Keratinocyte (primary cell): Measurements from ENCODE around the gene BICRAL. TPM values are rescaled to one million over a fixed set of nuclear protein-coding genes. Genes with fewer than 3 reads are reported as not detected.

ENCODE experiments used
- DNase-seq: peaks from one replicate; pipeline ENCODE4 v3.0.0-alpha.2; 2011; ENCODE audit warnings: low read depth, missing footprints, low spot score
- FAIRE-seq: peaks from 2 replicates; lab custom pipeline; 2011; peaks lifted over from hg19 to GRCh38; lab: Jason Lieb, UNC
- H2AFZ ChIP-seq: 2 replicates; pipeline ENCODE4 v1.6.0; 2012; ENCODE audit warnings: low read length, control low read depth, inconsistent platforms; ENCODE audit not compliant: control insufficient read depth
- H3K27ac ChIP-seq: 2 replicates; pipeline ENCODE4 v1.5.1; 2011; ENCODE audit warnings: low read length; ENCODE audit not compliant: control insufficient read depth, insufficient read depth
- H3K27me3 ChIP-seq: 3 replicates; pipeline ENCODE4 v1.6.0; 2011; ENCODE audit warnings: low read length; ENCODE audit not compliant: control insufficient read depth, insufficient read depth; ENCODE audit errors: extremely low read depth
- H3K36me3 ChIP-seq, 2 experiments: 2 replicates in 1 of 2; 3 replicates in 1 of 2; pipeline ENCODE4 v1.5.1; 2011; ENCODE audit warnings: low read length in 2 of 2, mild to moderate bottlenecking in 1 of 2; ENCODE audit not compliant: control insufficient read depth in 2 of 2, insufficient read depth in 2 of 2; ENCODE audit errors: extremely low read depth in 1 of 2
- H3K4me1 ChIP-seq: 3 replicates; pipeline ENCODE4 v1.5.1; 2011; ENCODE audit warnings: low read length; ENCODE audit not compliant: control insufficient read depth, insufficient read depth; ENCODE audit errors: extremely low read depth
- H3K4me2 ChIP-seq: 3 replicates; pipeline ENCODE4 v1.6.0; 2011; ENCODE audit warnings: low read depth, low read length; ENCODE audit not compliant: control insufficient read depth, insufficient read depth; ENCODE audit errors: extremely low read depth
- H3K4me3 ChIP-seq, 3 experiments: fragments of 200-600 bp in 1 of 3; sonication (generic) in 1 of 3; 2 replicates in 2 of 3; 3 replicates in 1 of 3; pipeline ENCODE4 v1.5.1; 2011 to 2016; ENCODE audit warnings: low read length in 3 of 3, mild to moderate bottlenecking in 3 of 3, control low read depth in 2 of 3, inconsistent platforms in 1 of 3, low read depth in 1 of 3, mixed read lengths in 1 of 3, mixed run types in 1 of 3, moderate library complexity in 1 of 3; ENCODE audit not compliant: control insufficient read depth in 2 of 3, insufficient read depth in 2 of 3; ENCODE audit errors: extremely low read depth in 1 of 3
- H3K79me2 ChIP-seq: 2 replicates; pipeline ENCODE4 v1.6.0; 2012; ENCODE audit warnings: low read length; ENCODE audit not compliant: control insufficient read depth, insufficient read depth
- H3K9ac ChIP-seq: 3 replicates; pipeline ENCODE4 v1.6.0; 2011; ENCODE audit warnings: low read length; ENCODE audit not compliant: control insufficient read depth, insufficient read depth; ENCODE audit errors: extremely low read depth
- H3K9me1 ChIP-seq: 3 replicates; pipeline ENCODE4 v1.6.0; 2011; ENCODE audit warnings: low read length; ENCODE audit not compliant: control insufficient read depth, insufficient read depth; ENCODE audit errors: extremely low read depth
- H3K9me3 ChIP-seq: 2 replicates; pipeline ENCODE4 v1.5.1; 2012; ENCODE audit warnings: low read depth, low read length; ENCODE audit not compliant: control insufficient read depth
- H4K20me1 ChIP-seq: 3 replicates; pipeline ENCODE4 v1.6.0; 2011; ENCODE audit warnings: low read length; ENCODE audit not compliant: control insufficient read depth, insufficient read depth; ENCODE audit errors: extremely low read depth
- CTCF ChIP-seq, 3 experiments: IDR thresholded peaks in 1 of 3; conservative IDR thresholded peaks in 1 of 3; optimal IDR thresholded peaks in 1 of 3; 2 replicates in 2 of 3; 3 replicates in 1 of 3; pipeline versions ENCODE3 to v1.5.1; 2011; ENCODE audit warnings: low read length in 3 of 3, mild to moderate bottlenecking in 3 of 3, moderate library complexity in 2 of 3, control low read depth in 1 of 3, inconsistent platforms in 1 of 3; ENCODE audit not compliant: insufficient read depth in 2 of 3; ENCODE audit errors: extremely low read depth in 1 of 3
- EZH2 ChIP-seq: IDR thresholded peaks from one replicate; pipeline ENCODE4 v1.6.1; 2012; ENCODE audit warnings: inconsistent platforms, mild to moderate bottlenecking, low read length, moderate library complexity
- dilution Hi-C: fragments of 300-500 bp; cut with MboI; formaldehyde crosslinking; loops from one replicate; pipeline ENCODE4 v1.7.0; 2020; ENCODE audit warnings: low sequenced_read_pairs; ENCODE audit not compliant: extremely low pct_ligation_motif_present
- polyA plus RNA-seq, 5 experiments: library from polyadenylated mRNA; depleted of rRNA in 3 of 5; stranded (reverse) in 3 of 5; stranded (forward) in 1 of 5; unstranded in 1 of 5; fragments of >200 nt; gene quantifications; 1 replicate in 1 of 5; 2 replicates in 3 of 5; 3 replicates in 1 of 5; pipeline versions ENCODE4 v1.2.1 to v1.2.3, GENCODE V29; 2011 to 2012; ENCODE audit warnings: missing spikeins in 2 of 5, low read depth in 1 of 5, low replicate concordance in 1 of 5

Gene BICRAL
- polyA plus RNA-seq, 1 donor (not counting 4 experiments of a cell fraction or from before 2014, with no cell fraction given) = 5.0 TPM

- no peaks in the 10 kb centered on the region for H3K4me1 ChIP-seq
- H4K20me1 ChIP-seq = no peaks in the 10 kb centered on the region
- TF ChIP-seq EZH2 (no peak), CTCF (optimal IDR thresholded peaks at IDR 0.05 in 1 of 3, IDR thresholded peaks at IDR 0.05 in 1 of 3, conservative IDR thresholded peaks at IDR 0.05 in 1 of 3; ENCODE audit: extremely low read depth in 1 of 3, insufficient read depth in 2 of 3, low read length in 3 of 3) (no peak)
- no peak overlapping the region for H2AFZ ChIP-seq
- no peaks in the 10 kb centered on the region for H3K79me2 ChIP-seq
- no peak overlapping the region for H3K4me2 ChIP-seq
- no peak overlapping the region for H3K4me3 ChIP-seq
- H3K27me3 ChIP-seq = no peaks in the 10 kb centered on the region
- no peak for DNase-seq
- H3K9ac ChIP-seq = no peak overlapping the region
- peaks cover 0 to 2% of the 10 kb centered on the region in 2 experiments for H3K36me3 ChIP-seq
- H3K9me3 ChIP-seq = no peaks in the 10 kb centered on the region
- H3K9me1 ChIP-seq = no peaks in the 10 kb centered on the region
- dilution Hi-C loops = no loop called here
- H3K27ac ChIP-seq = no peak overlapping the region
- no peak for FAIRE-seq
Measured at GRCh38 chr6:42818416-42818815, 36.6 kb downstream of the BICRAL start.

- DNase-seq = no peak
- H3K27ac ChIP-seq = no peak overlapping the region
- no peaks in the 10 kb centered on the region for H3K4me1 ChIP-seq
- no peaks in the 10 kb centered on the region for H3K79me2 ChIP-seq
- H3K9me1 ChIP-seq = no peaks in the 10 kb centered on the region
- H4K20me1 ChIP-seq = no peaks in the 10 kb centered on the region
- H3K9ac ChIP-seq = no peak overlapping the region
- H3K27me3 ChIP-seq = no peaks in the 10 kb centered on the region
- H3K9me3 ChIP-seq = no peaks in the 10 kb centered on the region
- TF ChIP-seq CTCF (optimal IDR thresholded peaks at IDR 0.05 in 1 of 3, IDR thresholded peaks at IDR 0.05 in 1 of 3, conservative IDR thresholded peaks at IDR 0.05 in 1 of 3; ENCODE audit: extremely low read depth in 1 of 3, insufficient read depth in 2 of 3, low read length in 3 of 3) (no peak), EZH2 (no peak)
- no peak overlapping the region for H3K4me2 ChIP-seq
- no peak for FAIRE-seq
- no peak overlapping the region for H3K4me3 ChIP-seq
- H3K36me3 ChIP-seq = peaks cover 0 to 2% of the 10 kb centered on the region in 2 experiments
- dilution Hi-C loops = no loop called here
- H2AFZ ChIP-seq = no peak overlapping the region
Measured at GRCh38 chr6:42818878-42819277, 37.0 kb downstream of the BICRAL start.
